HG02981 (cell line): ENCODE results near the gene HSD17B12.

ENCODE experiments used
- ATAC-seq: cut with Tn5 transposase; IDR thresholded peaks from one replicate; pipeline ENCODE4 v1.9.1; 2021; ENCODE audit warnings: mild to moderate bottlenecking, moderate library complexity; ENCODE audit not compliant: unreplicated experiment

HSD17B12 gene

DNA sequence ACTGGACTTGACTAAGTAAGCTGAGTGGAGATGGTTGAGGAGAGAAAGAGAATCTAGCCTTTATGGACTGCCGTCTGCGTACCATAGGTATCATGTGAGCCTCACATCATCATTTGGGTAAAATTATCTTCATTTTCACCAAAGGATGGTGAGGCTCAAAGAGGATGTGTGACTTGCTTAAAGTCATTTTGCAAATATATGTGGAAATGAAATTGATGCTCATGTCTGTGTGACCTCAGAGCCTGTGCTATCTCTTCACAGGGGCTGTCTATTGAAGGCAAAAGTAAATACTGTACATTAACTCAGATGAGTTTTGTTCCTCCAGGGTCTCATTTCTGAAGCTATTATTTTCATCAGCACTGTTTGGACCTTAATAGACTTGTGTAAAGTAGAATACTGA is 116.8 kb downstream of the HSD17B12 start:
- no peak for ATAC-seq

DNA sequence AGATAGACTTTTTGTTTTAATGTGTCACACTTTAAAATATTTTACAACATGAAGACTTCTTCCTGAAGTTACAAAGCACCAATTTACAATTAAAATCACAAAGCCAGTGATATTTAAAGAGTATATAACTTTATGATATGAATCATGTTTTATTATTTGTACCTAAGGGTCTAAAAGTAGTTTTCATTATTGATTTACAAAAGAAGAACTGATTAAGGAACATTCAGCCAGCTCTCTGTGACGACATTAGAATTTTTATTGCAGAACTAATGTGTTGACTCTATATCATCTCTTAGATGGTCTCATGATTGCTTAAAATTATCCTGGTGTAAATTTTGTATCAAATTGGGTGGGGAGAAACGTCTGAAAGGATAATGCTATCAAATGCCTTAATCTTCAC is 117.3 kb downstream of the HSD17B12 start:
- ATAC-seq: no peak

DNA sequence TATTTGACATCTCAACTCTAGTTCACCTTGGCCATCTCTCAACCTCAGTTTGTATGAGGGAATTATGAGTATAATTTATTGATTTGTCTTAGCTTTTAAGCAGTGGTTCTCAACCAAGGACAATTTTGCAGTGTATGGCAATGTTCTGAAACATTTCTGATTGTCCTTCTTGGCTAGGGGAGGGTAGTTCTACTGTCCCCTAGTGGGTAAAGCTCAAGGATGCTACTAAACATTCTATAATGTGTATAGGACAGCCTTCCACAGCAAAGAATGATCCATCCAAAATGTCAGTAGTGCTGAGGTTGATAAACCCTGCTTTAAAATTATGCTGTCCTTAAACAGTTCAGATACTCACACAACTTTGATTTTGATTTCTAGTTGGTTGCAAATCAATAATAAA is 122.0 kb downstream of the HSD17B12 start:
- ATAC-seq: no peak

- no peak for ATAC-seq
Measured at GRCh38 chr11:43803766-43804165, 123.2 kb downstream of the HSD17B12 start.

DNA sequence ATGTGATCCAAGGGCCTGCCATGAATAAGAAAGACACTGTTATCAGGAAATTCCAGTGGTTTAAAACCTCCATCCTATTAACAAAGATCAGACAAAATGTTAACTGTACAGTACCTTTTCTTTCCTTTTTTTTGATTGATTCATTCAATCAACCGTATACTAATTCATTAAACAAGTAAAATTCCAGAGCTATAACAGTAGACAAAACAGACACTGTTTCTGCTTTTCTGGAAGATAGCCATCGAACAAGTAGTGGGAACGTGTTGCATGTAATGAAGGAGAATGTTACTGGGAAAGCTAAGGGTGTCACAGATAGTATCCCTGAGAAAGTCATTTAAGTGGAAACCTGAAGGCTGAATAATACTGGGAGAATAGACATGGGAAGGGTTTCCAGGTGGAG is 126.4 kb downstream of the HSD17B12 start:
- no peak for ATAC-seq

DNA sequence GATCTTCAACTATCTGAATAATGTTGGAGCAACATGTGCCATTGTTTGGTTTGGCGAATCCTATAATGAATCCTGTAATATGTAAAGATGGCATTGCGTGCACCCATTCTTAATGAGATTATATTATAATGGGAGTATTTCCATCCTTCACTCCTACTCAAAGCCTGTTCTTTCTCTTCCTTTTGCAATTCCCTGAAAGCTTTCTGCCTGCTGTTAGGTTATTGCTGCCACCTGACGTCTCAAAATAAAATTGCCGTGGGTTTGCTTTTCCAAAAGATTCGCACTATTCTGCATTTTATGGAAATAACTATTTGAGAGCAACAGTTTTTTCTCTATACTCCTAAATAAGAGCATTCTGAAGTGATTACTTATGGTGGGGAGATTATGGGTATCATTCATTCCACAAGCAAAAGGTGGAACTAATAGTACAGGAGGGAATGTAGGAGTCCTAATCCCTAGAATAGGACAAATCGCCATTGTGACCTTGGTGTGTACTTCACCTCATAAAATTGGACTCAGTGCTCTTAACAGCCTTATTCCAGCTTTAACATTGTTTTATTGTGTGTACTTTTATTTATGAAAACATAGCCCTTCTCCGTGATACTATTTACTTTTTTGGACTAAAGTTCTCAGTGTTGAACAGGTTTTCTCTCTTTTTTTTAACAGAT is 130.5 kb downstream of the HSD17B12 start:
- ATAC-seq: no peak

DNA sequence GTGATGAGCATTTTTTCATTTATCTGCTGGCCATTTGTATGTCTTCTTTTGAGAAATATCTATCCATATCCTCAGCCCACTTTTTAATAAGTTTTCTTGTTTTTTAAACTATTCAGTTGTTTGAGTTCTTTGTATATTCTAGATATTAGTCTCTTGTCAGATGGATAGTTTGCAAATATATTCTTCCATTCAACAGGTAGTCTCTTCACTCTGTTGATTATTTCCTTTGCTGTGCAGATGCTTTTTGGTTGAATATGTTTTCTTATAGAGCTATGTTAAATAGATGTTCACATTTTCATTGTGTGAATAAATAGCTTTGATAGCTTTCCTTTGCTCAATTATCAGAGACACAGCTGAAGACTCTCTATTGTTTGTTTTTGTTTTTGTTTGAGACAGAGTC is 131.9 kb downstream of the HSD17B12 start:
- no peak for ATAC-seq

DNA sequence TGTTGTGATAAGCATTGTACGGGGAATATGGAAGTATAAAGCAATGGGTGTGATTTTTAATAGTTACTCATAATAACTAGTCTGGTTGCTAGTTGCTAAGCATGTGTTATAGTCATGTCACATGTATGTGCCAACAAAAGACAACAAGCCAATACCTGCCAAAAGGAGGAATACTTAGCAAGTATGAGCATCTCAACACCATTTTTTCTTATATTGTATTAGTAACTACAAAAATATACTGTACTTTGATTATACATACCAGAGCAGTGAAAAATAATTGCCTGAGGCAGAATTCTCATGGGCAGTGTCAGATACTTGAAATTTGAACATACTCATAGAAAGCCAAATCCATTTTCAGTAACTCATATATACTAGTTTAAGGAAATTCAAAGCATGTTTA is 137.7 kb downstream of the HSD17B12 start:
- no peak for ATAC-seq

GRCh38 chr11:43819926-43820325 is 139.4 kb downstream of the HSD17B12 start:
- ATAC-seq: peak; percentile 48

DNA sequence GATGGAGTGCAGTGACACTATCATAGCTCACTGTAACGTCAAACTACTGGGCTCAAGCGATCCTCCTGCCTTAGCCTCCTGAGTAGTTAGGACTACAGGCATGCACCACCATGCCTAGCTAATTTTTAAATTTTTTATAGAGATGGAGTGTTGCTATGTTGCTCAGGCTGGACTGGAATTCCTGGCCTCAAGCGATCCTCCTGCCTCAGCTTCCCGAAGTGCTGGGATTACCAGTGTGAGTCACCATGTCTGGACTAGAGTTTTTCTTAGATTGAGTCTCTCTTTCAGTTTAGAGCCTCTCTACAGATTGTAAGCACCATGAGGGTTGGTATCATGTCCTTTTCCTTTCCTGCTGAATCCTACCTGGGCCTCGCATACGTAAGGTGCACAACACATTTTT is 142.8 kb downstream of the HSD17B12 start:
- ATAC-seq: no peak

- ATAC-seq: no peak
Measured at GRCh38 chr11:43823851-43824250, 143.3 kb downstream of the HSD17B12 start.

- no peak for ATAC-seq
Measured at GRCh38 chr11:43825217-43825816, 144.8 kb downstream of the HSD17B12 start.

DNA sequence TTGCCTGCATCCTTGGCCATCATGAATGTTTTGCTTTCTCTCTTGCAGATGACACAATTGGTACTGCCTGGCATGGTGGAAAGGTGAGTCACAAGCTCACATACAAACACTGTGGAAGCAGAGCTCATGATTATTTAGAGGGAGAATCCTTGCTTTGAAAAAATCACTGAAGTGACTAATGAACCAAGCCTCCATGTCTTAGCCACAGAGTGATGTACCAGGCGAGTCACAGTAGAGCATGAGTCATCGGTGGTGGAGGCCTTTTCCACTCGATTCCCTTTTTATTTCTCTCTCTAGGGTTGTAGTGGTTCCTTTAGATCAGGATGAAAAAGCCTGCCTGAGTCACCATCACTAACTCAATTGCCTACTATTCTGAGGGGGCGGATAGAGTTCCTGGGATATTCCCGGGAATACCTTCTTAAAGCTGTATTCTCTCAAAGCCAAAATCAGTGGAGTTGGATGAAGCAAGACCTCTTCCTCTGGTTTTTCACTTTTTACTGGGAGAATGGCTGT is 150.4 kb downstream of the HSD17B12 start:
- ATAC-seq: peak; percentile 52

DNA sequence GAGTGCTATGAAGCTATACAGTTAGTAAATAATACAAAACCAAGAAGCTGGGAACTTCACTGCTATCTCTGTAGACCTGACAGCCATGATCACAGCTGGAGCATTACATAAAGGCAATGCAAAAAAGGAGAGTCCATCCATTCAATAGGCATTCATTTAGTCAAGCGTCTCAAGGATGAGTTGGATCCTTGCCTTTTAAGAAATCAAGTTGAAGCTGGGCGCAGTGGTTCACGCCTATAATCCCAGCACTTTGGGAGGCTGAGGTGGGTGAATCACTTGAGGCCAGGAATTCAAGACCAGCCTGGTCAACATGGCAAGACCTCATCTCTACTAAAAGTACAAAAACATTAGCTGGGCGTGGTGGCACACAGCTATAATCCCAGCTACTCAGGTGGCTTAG is 152.0 kb downstream of the HSD17B12 start:
- no peak for ATAC-seq

GRCh38 chr11:43833657-43834073 is 153.1 kb downstream of the HSD17B12 start:
- no peak for ATAC-seq

- no peak for ATAC-seq
Measured at GRCh38 chr11:43834286-43834685, 153.7 kb downstream of the HSD17B12 start.

- ATAC-seq: no peak
Measured at GRCh38 chr11:43835104-43835503, 154.6 kb downstream of the HSD17B12 start.

- no peak for ATAC-seq
Measured at GRCh38 chr11:43837879-43838278, 157.3 kb downstream of the HSD17B12 start.

- ATAC-seq: no peak
Measured at GRCh38 chr11:43842021-43842420, 161.5 kb downstream of the HSD17B12 start.

GRCh38 chr11:43845816-43846215 is 165.3 kb downstream of the HSD17B12 start:
- ATAC-seq: no peak

DNA sequence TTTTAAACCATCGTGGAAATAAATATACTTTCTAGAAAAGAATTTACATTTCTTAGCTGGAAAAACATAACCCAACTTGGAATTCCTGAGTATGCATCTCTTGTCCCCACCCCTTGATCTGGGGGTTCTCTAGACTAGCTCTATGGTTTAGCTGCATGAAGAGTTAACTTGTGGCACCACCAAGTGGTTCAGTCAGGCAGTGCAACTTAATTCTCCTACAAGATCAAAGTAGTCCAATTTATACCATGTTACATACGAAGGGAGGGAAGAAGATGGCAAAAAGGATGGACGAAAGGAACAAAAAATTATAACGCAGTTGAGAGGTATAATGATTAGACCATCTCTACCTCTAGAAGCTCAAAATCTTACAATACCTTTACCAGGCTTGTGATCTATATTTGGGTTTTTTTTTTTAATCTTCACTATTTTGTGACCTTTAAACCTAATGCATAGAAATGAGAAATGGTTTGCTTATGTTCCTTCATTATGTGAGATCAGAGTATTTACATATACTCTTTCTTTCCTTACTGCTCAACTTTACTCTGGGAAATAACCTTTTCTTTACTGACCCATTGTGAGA is 171.6 kb downstream of the HSD17B12 start:
- ATAC-seq: peak; percentile 79

DNA sequence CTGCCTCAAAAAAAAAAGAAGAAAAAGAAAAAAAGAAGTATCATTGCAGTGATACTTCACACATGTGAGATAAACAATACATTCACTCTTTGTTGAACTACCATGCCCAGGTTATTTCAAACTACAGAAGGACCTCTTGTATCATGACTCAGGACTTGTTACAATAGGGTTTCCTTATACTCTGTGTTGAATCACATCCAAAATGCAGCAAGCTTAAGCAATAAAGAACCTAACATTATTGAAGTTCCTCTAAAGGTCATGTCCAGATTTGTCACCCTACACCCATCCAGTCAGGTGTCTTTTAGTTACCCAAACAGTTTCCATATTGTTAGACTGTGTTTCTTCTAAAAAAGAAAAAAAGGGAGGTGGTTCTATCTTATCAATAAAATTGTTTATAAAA is 173.2 kb downstream of the HSD17B12 start:
- no peak for ATAC-seq
